OCI-LY1 (cell line): ENCODE data around the gene DNAJC7.

Experiments
- CTCF ChIP-seq: fragments of 200-600 bp; sonication (generic), shearing (Covaris generic); IDR thresholded peaks from 2 replicates; pipeline ENCODE4 v1.5.1; 2017; ENCODE audit warnings: mild to moderate bottlenecking, antibody characterized with exemption, low read length, moderate library complexity, mixed read lengths
- EZH2 ChIP-seq: fragments of 200-600 bp; sonication (generic), shearing (Covaris generic); IDR thresholded peaks from 2 replicates; pipeline ENCODE4 v1.8.0; 2017; ENCODE audit warnings: borderline replicate concordance, mixed run types, mild to moderate bottlenecking, antibody characterized with exemption, low read length, moderate library complexity, mixed read lengths

GRCh38 chr17:42055496-42055895 is 38.3 kb upstream of the DNAJC7 start:
- no peak for TF ChIP-seq CTCF
- TF ChIP-seq EZH2: no peak
